Measurements from ENCODE around the gene PXDN.

DNA sequence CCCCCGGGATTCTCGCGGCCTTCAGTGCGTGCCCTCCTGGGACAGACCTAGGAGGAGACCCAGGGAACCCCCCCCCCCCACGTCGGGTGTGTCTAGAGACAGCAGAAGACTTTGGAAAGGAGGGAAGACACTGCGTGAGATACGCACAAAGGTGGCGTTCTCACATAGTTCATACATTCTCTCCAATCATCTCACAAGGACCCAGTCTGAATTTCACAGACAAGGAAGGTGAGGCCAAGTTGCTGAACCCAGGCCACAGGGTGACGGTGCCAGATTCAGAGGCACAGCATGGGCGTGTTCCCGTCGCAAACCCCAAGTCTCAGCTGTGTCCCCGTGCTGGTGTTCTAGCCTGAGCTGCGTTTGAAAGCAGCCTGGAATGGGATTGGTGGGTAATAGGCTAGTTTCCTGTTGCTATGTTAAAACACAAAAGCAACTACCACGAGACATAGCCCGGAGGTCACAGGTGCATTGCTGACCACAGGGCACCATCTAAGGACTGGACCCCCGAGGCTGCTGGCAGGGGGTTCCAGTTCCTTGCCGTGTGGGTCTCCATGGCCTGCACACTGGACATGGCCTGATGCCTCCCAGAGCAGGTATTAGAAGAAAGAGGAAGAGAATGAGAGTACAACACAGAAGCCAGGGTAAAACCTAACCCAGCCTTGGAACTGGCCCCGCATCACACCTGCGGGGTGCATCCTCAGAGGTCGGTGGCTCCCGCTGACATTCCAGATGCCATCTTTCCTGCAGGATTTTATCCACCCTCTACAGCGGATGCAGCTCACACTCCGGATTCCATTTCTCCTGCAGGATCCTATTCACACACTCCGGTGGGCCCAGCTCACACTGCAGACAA lies 1.1 kb upstream of the PXDN start:
- TF ChIP-seq USF2 (CRISPR knock-in tag; IDR thresholded peaks at IDR 0.05) (no peak), TAF1 (IDR thresholded peaks at IDR 0.05; ENCODE audit: control insufficient read depth, extremely low read depth, insufficient read depth, low read length, severe bottlenecking) (no peak), ZNF512 (tag; IDR thresholded peaks at IDR 0.05) (no peak), EZH2 (IDR thresholded peaks at IDR 0.05; ENCODE audit: borderline replicate concordance, low read depth, low read length) (no peak), RCOR1 (IDR thresholded peaks at IDR 0.05; ENCODE audit: borderline replicate concordance in 1 of 2, low read depth in 2 of 2, low read length in 2 of 2) (no peak), JUND (IDR thresholded peaks at IDR 0.05; ENCODE audit: borderline replicate concordance, low read depth, low read length) (no peak), JUND (tag; IDR thresholded peaks at IDR 0.05; ENCODE audit: borderline replicate concordance, low read depth, low read length) (no peak)
- TF ChIP-seq, protein P1, sequence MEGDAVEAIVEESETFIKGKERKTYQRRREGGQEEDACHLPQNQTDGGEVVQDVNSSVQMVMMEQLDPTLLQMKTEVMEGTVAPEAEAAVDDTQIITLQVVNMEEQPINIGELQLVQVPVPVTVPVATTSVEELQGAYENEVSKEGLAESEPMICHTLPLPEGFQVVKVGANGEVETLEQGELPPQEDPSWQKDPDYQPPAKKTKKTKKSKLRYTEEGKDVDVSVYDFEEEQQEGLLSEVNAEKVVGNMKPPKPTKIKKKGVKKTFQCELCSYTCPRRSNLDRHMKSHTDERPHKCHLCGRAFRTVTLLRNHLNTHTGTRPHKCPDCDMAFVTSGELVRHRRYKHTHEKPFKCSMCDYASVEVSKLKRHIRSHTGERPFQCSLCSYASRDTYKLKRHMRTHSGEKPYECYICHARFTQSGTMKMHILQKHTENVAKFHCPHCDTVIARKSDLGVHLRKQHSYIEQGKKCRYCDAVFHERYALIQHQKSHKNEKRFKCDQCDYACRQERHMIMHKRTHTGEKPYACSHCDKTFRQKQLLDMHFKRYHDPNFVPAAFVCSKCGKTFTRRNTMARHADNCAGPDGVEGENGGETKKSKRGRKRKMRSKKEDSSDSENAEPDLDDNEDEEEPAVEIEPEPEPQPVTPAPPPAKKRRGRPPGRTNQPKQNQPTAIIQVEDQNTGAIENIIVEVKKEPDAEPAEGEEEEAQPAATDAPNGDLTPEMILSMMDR (IDR thresholded peaks at IDR 0.05 in 2 of 3, conservative IDR thresholded peaks at IDR 0.05 in 1 of 3; ENCODE audit: insufficient read depth in 2 of 3, low read depth in 1 of 3, low read length in 3 of 3) = no peak

Data from K562 (cell line).